GM21723 (cell line): Measurements from ENCODE around the gene TXNDC9.
A peak's percentile ranks its signal among the peaks of the same experiment; 100 is the strongest.
"Not testable (repeated sequence)": the region's sequence is repeated elsewhere in the genome, so short reads cannot be mapped to it uniquely, and the experiment has no call there.

Experiments used
- ATAC-seq: cut with Tn5 transposase; IDR thresholded peaks from one replicate; pipeline ENCODE4 v1.9.1; 2021; ENCODE audit warnings: mild to moderate bottlenecking, moderate library complexity; ENCODE audit not compliant: unreplicated experiment

Gene TXNDC9, protein sequence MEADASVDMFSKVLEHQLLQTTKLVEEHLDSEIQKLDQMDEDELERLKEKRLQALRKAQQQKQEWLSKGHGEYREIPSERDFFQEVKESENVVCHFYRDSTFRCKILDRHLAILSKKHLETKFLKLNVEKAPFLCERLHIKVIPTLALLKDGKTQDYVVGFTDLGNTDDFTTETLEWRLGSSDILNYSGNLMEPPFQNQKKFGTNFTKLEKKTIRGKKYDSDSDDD

DNA sequence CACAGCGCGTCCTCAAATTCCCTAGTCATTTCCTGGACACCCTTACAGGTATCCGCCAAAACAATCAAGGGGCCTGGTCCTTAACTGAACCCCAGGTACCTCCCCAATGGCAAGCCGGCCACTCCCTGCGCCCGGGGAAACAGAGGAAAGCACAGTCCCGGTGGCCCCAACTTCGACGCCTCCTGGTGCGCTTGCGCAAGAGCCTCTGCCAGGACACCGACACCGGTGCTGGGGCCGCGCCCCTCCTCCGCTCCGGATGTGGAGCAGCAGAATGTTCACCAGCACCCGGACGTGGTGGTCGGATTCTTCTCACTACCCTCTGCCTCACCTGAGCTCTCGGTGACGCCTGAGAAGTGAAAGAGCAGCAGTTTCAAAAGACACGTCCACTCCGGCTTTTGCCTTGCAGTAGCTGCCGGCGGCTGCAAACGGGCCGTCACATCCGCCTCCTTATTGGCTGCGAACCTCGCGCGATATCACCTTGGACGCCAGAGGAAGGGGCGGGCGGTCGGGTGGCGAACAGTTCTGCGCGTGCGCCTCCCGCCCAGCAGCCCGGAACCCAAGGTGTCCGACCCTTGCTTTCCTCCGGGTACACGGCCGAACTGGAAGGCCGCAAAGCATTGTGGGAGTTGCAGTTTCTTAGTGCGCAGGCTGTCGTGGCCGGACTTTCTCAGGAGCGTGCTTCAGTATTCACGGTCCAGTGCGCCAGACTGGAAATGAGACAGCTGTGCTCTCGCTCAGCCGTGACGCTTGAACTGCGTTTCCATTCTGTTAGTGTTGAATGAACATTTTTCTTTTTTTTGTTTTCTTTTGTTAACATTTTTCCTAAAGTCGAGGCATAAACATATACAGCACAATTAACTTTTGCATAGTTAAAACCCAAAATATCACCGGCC is at the start of gene TXNDC9:
Gene TXNDC9, minus strand, starts transcription at position 423 of the 893 bp plus-strand sequence. CDS start 3,123 bp downstream, outside the sequence.
- ATAC-seq, result peak; percentile 75

DNA sequence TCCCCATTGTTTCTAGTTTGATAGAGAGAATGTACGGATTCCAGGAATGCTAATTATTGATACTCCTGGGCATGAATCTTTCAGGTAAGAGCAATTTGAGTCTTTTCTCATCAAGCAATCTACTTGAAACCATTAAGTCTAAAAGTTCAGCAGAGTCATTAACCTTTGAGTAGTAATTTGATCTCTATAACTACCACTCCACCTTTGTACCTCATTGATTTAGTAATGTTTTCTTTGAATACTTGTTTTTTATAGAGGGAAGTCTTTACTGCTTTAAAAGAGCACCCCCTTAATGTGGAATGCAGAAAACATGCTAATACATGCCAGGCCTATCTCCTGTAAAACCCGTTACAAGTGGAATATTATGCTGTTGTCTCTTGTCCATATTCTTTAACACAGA is 46.0 kb upstream of the TXNDC9 start:
- ATAC-seq, result no peak

DNA sequence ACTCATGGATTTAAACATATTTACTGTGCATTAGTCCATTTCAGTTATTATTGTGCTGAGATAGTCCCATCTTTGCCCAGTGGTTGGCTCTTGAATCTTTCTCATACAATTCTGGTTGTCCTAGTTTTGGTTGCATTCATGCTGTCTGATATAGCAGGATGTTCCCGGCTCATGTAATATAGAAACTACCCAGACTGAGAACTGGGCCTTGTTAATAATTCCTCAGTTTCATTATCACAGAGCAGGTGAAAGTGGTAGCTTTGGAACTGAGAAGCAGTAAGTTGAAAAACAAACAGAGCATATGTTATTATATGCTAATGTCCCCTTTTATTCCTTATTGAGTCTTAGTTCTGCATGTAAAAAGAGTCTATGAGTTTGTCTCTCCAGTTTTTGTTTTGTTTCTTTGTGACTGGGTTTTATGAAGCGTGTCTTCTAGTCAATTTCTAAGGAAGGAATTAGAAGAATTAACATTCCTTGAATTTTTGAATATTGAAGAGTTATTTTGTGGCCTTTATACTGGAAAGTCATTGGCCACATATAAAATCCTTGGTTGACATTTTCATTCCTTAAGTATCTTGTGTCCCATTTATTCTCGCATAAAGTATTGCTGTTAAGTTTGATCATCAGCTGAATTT is 44.4 kb upstream of the TXNDC9 start:
- ATAC-seq, result peak; percentile 56

DNA sequence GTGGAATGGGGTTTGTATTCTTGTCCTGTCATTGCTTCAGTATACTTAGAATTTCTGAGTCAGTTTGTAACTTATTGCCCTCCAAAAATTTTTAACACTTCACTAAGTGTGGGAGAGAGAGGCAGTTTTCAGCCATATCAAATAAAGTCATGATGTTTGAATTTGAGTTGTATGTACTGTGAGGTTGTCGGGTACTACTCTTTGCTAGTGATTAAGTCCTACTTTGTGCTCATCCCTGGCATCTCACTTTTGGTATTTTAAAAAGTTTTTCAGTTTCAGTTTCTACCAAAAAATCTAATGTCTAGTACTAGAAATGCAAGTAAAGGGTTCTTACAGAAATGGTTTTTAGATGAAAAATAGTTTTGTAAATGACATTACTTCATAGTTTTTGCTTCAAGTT is 41.7 kb upstream of the TXNDC9 start:
- ATAC-seq, result no peak

DNA sequence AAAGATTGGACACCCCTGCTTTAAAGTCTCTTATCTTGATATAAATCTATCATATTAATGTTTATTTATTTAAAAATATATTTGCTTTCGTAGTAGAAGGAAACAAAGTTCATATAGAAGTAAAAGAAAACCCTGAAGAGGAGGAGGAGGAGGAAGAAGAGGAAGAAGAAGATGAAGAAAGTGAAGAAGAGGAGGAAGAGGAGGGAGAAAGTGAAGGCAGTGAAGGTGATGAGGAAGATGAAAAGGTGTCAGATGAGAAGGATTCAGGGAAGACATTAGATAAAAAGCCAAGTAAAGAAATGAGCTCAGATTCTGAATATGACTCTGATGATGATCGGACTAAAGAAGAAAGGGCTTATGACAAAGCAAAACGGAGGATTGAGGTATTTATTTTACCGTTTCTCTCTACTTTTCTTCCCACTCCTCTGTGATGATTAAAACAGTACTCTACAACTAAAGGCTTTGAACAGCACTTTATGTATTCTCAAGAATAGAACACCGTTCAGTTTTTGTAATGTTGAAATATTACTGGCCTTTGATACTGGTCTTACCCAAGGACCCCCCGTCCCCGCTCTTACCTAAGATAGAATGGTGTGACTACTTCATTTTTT is 40.2 kb upstream of the TXNDC9 start:
- no peak for ATAC-seq

DNA sequence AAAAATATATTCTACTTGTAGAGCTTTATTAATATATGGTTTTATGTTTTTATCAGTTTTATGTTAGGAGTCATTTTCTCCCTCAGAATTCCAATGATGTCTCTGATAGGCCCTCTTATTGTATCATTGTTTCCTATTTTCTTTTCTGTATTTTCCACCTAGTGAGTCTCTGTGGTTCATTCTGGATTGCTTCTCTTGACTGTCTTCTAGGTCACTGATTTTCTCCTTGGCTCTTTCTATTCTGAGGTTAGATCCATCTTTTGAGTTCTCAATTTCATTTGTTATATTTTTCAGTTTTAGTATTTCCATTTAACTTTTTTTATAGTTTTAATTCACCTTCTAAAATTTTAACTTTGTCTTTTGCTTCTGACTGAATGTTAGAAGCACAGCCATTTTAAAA is 38.6 kb upstream of the TXNDC9 start:
- ATAC-seq, result no peak

DNA sequence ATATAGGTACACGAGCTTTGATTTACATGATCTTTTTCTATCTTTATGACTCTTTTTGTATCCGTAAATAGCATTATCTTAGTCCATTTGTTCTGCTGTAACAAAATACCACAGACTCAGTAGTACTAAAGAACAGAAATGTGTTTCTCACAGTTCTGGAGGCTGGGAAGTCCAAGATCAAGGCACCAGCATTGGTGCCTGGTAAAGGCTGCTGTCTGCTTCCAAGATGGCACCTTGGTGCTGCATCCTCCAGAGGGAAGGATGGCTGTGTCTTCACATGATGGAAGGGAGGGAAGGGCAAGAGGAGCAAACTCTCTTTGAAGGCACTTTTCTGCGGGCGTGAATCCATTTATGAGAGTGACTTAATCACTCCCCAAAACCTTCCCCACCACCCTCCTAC is 37.0 kb upstream of the TXNDC9 start:
- ATAC-seq, result no peak

DNA sequence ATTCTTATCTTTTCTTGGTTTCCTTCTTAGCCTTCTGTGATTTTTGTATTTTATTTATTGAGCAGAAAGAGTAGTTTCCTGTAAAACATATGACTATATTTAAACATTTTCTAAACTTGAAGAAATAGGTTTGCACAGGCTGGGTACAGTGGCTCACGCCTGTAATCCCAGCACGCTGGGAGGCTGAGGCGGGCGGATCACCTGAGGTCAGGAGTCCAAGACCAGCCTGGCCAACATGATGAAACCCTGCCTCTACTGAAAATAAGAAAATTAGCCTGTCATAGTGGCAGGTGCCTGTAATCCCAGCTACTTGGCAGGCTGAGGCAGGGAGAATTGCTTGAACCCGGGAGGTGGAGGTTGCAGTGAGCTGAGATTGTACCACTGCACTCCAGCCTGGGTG is 32.7 kb upstream of the TXNDC9 start:
- not testable (repeated sequence) for ATAC-seq

DNA sequence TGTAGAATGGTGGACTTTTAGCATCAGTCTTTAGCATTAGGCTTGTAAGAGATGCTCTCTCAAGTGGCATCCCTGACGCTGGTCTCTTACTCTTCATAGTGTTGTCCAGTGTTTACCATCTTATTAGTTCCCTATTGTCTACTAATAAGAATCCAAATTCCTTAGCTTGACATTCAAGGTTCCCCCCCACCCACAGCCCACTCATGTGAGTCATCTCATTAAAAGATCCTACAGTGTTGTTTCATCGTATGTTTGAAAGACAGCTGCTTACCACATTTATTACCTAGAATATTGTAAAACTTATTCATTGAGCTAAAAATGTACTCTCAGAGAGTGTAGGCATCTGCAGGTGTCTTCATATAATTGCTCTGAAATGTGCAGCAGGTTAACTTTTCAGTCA is 29.5 kb upstream of the TXNDC9 start:
- ATAC-seq, result no peak

DNA sequence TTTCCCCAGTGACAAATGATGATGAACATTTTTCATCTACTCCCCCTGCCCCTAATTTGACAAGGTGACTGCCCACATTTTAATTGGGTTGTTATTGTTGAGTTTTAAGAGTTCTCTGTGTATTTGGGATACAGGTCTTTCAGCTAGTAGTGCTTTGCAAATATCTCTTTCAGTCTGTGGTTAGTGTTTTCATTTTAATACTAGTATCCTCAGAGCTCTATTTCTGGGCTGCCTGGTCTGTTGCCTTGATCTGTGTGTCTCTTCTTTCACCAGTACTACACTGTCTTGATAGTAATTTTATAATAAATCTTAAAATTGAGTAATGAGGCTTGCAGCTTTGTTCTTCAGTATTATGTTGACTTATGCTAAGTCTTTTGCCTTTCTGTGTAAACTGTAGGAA is 20.7 kb upstream of the TXNDC9 start:
- ATAC-seq, result peak; percentile 75

DNA sequence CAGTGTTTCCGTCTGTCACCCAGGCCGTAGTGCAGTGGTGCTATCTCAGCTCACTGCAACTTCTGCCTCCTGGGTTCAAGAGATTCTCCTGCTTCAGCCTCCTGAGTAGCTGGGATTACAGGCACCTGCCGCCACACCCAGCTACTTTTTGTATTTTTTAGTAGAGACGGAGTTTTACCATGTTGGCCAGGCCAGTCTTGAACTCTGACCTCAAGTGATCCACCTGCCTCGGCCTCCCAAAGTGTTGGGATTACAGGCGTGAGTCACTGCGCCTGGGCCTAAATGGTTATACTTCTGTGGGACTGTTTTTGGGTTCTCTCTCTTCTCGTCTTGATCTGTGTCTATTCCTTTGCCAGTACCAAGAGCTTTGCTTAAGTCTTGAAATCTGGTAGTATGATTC is 18.7 kb upstream of the TXNDC9 start:
- ATAC-seq, result not testable (repeated sequence)

DNA sequence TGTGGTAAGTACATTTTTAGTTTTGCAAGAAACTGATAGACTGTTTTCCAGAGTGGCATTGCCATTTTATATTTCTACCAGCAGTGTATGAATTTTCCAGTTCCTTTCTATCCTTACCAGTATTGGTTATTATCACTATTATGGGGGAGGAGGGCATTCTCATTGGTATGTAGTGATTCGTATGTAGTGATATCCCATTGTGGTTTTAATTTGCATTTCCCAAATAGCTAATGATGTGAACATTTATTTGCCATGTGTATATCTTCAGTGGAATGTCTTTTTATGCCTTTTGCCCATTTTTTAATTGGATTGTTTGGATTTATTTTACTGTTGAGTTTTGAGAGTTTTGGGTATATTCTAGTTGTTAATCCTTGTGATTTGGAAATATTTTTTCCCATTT is 17.9 kb upstream of the TXNDC9 start:
- ATAC-seq, result no peak

DNA sequence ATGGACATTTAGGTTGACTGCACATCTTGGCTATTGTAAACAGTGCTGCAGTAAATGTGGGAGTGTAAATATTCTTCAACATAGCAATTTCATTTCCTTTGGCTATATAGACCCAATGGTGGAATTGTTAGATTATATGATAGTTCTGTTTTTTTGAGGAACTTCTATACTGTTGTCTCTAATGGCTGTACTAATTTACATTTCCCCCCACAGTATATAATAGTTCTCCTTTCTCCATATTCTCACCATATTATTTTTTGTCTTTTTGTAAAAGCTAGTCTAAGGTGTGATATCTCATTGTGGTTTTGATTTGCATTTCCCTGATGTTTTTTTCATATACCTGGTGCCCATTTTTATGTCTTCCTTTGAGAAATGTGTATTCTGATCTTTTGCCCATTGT is 14.1 kb upstream of the TXNDC9 start:
- ATAC-seq, result no peak

DNA sequence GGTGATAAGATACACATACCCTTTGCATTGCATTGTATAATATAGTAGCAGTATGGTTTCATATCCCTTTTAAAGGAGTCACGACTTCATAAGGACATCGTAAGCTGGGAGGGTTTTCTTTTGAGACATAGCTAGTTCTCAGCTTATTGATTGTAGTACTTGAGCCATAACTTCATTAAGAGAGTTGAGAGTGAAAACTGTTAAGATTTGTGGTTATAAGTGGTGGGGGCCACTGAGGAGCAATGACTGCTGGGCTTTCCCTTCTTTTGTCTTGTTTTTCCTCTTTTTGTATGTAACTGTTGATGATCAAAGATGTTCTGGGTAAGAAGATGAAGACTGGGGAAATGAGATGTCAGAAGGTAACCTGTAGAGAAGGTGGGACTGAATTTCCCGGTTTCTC is 12.0 kb upstream of the TXNDC9 start:
- ATAC-seq, result peak; percentile 46

DNA sequence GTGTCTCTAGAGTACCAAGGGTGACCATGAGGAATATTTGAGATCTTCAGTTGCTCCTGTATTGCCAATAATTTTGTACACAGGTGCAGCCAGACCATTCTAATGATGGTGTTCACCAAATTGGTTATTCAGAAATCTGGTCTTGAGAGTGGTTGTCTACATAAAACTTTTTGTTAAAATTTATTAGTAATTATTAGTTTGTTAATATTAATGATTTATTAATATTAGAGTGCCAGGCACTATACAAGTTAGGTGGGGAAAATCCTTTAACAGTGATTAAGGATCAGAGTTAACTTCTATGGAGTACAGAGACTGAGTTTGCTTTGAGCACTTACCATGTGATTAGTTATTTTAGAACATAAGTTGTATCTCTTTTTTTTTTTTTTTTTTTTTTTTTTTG is 10.1 kb upstream of the TXNDC9 start:
- no peak for ATAC-seq

DNA sequence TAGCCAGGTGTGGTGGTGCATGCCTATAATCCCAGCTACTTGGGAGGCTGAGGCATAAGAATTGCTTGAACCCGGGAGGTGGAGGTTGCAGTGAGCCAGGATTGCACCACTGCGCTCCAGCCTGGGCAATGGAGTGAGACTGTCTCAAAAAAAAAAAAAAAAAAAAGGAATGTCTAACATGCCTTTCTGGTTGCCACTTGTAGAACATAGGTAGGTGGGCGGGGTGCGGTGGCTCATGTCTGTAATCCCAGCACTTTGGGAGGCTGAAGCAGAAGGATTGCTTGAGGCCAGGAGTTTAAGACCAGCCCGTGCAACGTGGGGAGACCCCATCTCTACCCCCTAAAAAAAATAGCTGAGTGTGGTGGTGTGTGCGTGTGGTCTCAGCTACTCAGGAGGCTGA is 9.3 kb upstream of the TXNDC9 start:
- ATAC-seq, result not testable (repeated sequence)

DNA sequence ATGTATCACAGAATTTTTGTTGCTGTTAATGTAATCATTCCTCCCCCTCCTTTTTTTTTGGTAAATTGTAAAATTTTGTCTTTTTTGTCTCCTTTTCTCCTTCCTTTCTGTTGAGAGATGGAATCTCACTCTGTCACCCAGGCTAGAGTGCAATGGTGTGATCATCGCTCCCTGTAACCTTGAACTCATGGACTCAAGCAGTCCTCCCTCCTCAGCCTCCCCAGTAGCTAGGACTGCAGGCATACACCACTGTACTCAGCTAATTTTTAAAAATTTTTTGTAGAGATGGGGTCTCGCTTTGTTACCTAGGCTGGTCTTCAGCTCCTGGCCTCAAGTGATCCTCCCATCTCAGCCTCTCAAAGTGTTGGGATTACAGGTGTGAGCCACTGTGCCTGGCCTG is 6.4 kb upstream of the TXNDC9 start:
- no peak for ATAC-seq

DNA sequence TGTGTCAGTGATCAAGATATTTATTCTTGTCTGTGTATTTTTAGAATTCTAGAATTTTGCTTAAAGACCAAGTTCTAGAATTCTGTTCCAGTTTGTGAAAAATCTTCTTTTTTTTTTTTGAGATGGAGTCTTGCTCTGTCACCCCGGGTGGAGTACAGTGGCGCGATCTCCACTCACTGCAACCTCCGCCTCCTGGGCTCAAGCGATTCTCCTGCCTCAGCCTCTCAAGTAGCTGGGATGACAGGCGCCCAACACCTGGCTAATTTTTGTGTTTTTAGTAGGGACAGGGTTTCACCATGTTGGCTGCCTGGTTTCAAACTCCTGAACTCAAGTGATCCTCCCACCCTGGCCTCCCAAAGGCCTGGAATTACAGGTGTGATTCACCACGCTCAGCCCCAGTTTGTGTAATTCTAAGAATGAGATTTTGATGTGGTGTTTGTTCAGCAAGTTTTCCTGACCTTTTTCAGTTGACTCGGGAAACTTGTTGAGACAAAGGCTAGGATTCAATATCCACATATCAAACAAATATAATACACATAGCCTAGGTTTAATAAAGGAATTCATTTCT is 4.6 kb upstream of the TXNDC9 start:
- no peak for ATAC-seq

DNA sequence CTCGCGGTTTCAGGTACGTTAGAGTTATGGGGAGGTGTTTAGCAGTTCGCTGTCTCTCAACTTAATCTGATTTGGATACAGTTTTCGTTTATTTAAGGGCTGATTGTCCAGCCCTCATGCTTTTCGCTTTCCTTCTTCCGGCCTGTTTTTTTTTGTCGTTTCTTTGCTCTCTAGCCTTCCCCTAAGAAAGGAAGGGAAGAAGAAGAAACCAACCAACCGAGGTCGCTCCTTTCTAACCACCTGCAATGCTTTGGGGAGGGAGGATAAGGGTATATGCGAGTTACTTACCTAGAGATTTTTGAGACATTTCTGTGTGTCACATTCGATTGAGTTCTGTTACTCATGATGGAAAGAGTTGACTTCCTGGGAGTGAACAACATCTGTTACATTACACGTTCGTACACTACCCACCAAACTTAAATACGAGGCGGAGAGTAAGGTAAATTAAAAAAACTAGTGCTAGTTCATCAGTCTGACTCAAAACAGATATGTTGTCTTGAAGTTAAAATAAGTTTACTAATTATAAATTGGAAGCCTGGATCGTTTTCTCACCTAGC is 2.0 kb upstream of the TXNDC9 start:
- no peak for ATAC-seq

DNA sequence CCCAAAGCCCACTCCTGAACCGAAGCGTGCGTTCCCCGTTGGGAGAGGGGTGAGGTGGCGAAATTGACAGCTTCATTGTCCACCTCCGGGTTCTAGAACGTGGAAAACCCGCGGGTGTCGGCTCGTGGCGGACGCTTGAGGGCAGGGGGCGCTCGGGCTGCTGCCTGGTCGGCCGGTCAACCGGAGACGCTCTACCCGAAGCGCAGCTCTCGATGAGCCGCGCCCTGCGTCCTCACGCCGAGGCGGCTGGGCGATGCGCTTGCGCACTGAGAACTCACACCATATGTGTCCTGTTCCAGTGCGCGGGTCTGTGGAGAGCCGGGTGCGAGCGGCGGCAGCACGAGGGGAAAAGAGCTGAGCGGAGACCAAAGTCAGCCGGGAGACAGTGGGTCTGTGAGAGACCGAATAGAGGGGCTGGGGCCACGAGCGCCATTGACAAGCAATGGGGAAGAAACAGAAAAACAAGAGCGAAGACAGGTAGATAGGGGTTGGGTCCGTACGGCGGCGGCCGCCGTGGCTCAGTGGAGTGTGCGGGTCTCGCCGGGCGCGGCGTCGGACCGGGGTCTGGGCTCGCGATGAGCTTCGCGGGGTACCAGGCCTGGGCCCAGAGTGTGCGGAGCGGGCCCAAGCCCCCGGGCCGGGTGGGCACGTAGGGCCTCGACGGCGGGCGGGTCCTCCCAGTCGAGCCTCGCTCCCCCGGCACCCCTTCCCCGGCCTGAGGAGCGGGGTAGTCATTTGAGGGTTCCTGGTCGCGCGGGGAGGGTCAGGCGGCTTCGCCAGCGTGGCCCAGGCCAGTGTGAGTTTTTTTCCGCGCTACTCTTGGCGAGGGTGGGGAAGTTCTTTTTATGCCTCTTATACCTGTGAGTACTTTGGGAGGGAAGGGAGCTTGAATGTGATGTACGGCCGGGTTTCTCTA is 1.2 kb upstream of the TXNDC9 start, which contains the start of gene EIF5B:
Gene EIF5B, plus strand, starts transcription at position 277 of the 916 bp plus-strand sequence. Its CDS starts 166 bp downstream, at position 443.
- ATAC-seq, result peak; percentile 62
